Nucleus accumbens (tissue), 56 donors: ENCODE measurements around the gene CDKL1.

Source experiments
- DNase-seq, 56 donors: peaks; one replicate each; lab custom pipeline; 2025; lab: John Stamatoyannopoulos, UW

CDKL1 gene

DNA sequence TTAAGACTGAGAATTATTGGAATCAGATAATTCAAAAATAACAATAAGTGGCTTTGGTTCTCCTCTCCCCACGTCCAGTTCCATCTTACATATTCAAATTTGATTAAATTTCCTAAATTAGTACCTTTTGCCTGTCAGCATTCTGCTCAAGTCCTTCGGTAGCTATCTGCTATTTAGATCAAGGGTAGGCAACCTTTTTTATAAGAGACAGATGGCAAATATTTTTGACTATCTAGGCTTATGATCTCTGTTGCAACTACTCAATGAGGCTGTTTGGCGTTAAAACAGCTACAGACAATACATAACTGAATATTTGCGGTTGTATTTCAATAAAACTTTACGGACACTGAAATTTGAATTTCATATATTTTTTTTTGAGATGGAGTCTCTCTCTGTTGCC, 106.4 kb downstream of the CDKL1 start:
- no peak for DNase-seq

DNA sequence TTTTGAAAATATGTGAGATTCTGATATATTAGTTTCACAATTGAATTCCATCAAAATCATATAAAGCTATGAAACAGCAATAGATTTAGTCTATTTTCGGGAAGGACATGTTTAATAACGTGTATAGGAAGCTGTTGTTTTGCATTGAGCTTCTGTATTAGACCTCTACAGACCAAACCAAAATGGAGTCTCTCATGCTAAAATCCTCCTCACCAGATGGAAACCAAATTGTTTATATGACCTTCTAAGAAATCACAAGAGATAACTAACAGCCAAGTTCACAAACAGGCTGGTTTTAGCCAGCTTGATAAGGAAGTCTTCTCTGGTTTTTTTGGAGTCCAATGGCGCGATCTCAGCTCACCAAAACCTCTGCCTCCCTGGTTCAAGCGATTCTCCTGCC, 108.5 kb downstream of the CDKL1 start:
- no peak for DNase-seq

DNA sequence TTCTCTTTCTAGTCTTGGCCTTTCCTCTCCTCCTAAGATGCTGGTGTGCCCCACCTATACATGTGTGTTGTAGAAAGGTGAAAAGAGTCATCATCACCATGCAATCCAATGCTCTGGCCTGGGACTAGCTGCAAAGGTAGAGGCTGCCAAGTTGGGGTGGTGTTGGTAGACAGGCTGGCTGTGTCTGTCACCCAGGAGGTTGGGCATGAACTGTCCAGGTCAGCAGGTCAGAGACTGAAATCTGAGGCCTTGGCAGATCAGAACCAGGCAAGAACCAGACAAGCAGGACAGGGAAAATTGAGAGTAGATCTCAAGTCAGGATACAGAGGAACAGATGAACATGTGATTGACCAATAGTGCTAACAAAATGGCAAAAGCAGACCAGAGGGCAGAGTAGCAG, 110.8 kb downstream of the CDKL1 start:
- no peak for DNase-seq
